A549 (cell line): Measurements from ENCODE around the gene ISCA2. TPM values are rescaled to one million over a fixed set of nuclear protein-coding genes. Genes with fewer than 3 reads are reported as not detected.

Experiments
- ATAC-seq, 2 experiments: fragments of 200-7000 bp in 1 of 2; fragments of >200 bp in 1 of 2; cut with Nextera tagmentation in 1 of 2; cut with Tn5 transposase in 1 of 2; 3 replicates each; pipeline versions ENCODE4 v1.8.0 to v1.9.1; 2018 to 2020; ENCODE audit warnings: mild to moderate bottlenecking in 1 of 2, moderate library complexity in 1 of 2
- CTCF ChIA-PET: fragments of 300-600 bp; sonication (Branson Sonifier 250); formaldehyde crosslinking; extraction: SDS; loops from one replicate; lab custom pipeline; 2021; ENCODE audit warnings: antibody characterized with exemption, inconsistent platforms; lab: Yijun Ruan, JAX
- POLR2A ChIA-PET: fragments of 350-600 bp; formaldehyde crosslinking; extraction: SDS; loops from one replicate; lab custom pipeline; 2021; ENCODE audit warnings: antibody characterized with exemption, inconsistent platforms; lab: Yijun Ruan, JAX
- DNase-seq, 2 experiments: peaks; one replicate each; pipeline versions ENCODE4 v3.0.0 to v3.0.0-alpha.2; 2011 to 2016; ENCODE audit warnings: low read depth in 1 of 2, low spot score in 1 of 2
- FAIRE-seq: peaks from 2 replicates; lab custom pipeline; 2011; peaks lifted over from hg19 to GRCh38; lab: Jason Lieb, UNC
- H3K27ac ChIP-seq, 2 experiments: fragments of >200 bp; sonication (Bioruptor Twin); formaldehyde crosslinking; 3 replicates each; pipeline ENCODE4 v1.5.1; 2016 to 2017
- H3K4me1 ChIP-seq: fragments of >200 bp; sonication (Bioruptor Twin); formaldehyde crosslinking; 3 replicates; pipeline ENCODE4 v1.6.1; 2016
- H3K4me2 ChIP-seq: fragments of >200 bp; sonication (Bioruptor Twin); formaldehyde crosslinking; 3 replicates; pipeline ENCODE4 v1.6.1; 2016
- H3K4me3 ChIP-seq: fragments of >200 bp; sonication (Bioruptor Twin); formaldehyde crosslinking; 3 replicates; pipeline ENCODE4 v1.5.1; 2016
- H3K9me3 ChIP-seq: fragments of >200 bp; sonication (Bioruptor Twin); formaldehyde crosslinking; 3 replicates; pipeline ENCODE4 v1.6.1; 2016
- CBX2 ChIP-seq: fragments of 200-600 bp; sonication (generic); IDR thresholded peaks from 2 replicates; pipeline ENCODE4 v1.6.1; 2016; ENCODE audit warnings: low read depth, mild to moderate bottlenecking, borderline replicate concordance
- CEBPB ChIP-seq, 2 experiments: fragments of >200 bp in 1 of 2; sonication (Bioruptor Twin) in 1 of 2; formaldehyde crosslinking in 1 of 2; IDR thresholded peaks; 2 replicates each; pipeline ENCODE4 v1.6.1; 2012 to 2016
- CHD4 ChIP-seq: fragments of 200-600 bp; sonication (generic); IDR thresholded peaks from 2 replicates; pipeline ENCODE4 v1.6.1; 2016; ENCODE audit warnings: antibody characterized with exemption, mild to moderate bottlenecking, borderline replicate concordance
- EHF ChIP-seq: fragments of 250-450 bp; sonication (Bioruptor Pico); IDR thresholded peaks from 2 replicates; pipeline ENCODE4 v1.5.0; 2020; ENCODE audit warnings: mild to moderate bottlenecking
- ELK1 ChIP-seq: fragments of 150-350 bp; IDR thresholded peaks from 2 replicates; pipeline ENCODE4 v1.6.1; 2014; ENCODE audit warnings: low read depth, mild to moderate bottlenecking, low read length
- EP300 ChIP-seq, 2 experiments: fragments of >200 bp; sonication (Bioruptor Twin); formaldehyde crosslinking; IDR thresholded peaks; 2 replicates in 1 of 2; 3 replicates in 1 of 2; pipeline ENCODE4 v1.6.1; 2016 to 2017
- ESRRA ChIP-seq: fragments of 150-350 bp; IDR thresholded peaks from 2 replicates; pipeline ENCODE4 v1.6.1; 2014; ENCODE audit warnings: mild to moderate bottlenecking, low read length, borderline replicate concordance
- FOSL2 ChIP-seq, 2 experiments: fragments of 450-650 bp in 1 of 2; fragments of >200 bp in 1 of 2; sonication (Bioruptor Twin) in 1 of 2; formaldehyde crosslinking; IDR thresholded peaks; 2 replicates each; pipeline versions ENCODE4 v1.5.0 to v1.6.1; 2016 to 2020; ENCODE audit warnings: mild to moderate bottlenecking in 1 of 2, moderate library complexity in 1 of 2
- HOXB13 ChIP-seq: fragments of 250-450 bp; sonication (Bioruptor Pico); IDR thresholded peaks from 2 replicates; pipeline ENCODE4 v1.5.0; 2020; ENCODE audit warnings: low read depth, mild to moderate bottlenecking, moderate library complexity
- JUN ChIP-seq, 2 experiments: fragments of >200 bp; sonication (Bioruptor Twin); formaldehyde crosslinking; IDR thresholded peaks; 2 replicates in 1 of 2; 3 replicates in 1 of 2; pipeline ENCODE4 v1.6.1; 2016 to 2017
- KDM1A ChIP-seq: fragments of 200-600 bp; sonication (generic); IDR thresholded peaks from 2 replicates; pipeline ENCODE4 v1.6.1; 2016; ENCODE audit warnings: low read depth, mild to moderate bottlenecking
- MAX ChIP-seq: IDR thresholded peaks from 2 replicates; pipeline ENCODE4 v1.6.1; 2012
- MYC ChIP-seq: IDR thresholded peaks from 2 replicates; pipeline ENCODE4 v1.6.1; 2012; ENCODE audit warnings: mild to moderate bottlenecking, inconsistent platforms, low read length, improper control_type of control experiment, borderline replicate concordance
- NR3C1 ChIP-seq: fragments of >200 bp; sonication (Bioruptor Twin); formaldehyde crosslinking; IDR thresholded peaks from 3 replicates; pipeline ENCODE4 v1.6.1; 2017
- PBX3 ChIP-seq: IDR thresholded peaks from 2 replicates; pipeline ENCODE4 v1.6.1; 2012
- PHF8 ChIP-seq: fragments of 200-600 bp; sonication (generic); IDR thresholded peaks from 2 replicates; pipeline ENCODE4 v1.6.1; 2016; ENCODE audit warnings: low read depth, mild to moderate bottlenecking, antibody characterized with exemption, moderate library complexity, borderline replicate concordance
- POLR2A ChIP-seq: IDR thresholded peaks from 2 replicates; pipeline ENCODE4 v1.6.1; 2012; ENCODE audit warnings: mild to moderate bottlenecking, low read length
- RAD21 ChIP-seq, 2 experiments: fragments of >200 bp in 1 of 2; sonication (Bioruptor Twin) in 1 of 2; formaldehyde crosslinking in 1 of 2; IDR thresholded peaks in 1 of 2; conservative IDR thresholded peaks in 1 of 2; 2 replicates in 1 of 2; 3 replicates in 1 of 2; pipeline ENCODE4 v1.6.1; 2012 to 2018; ENCODE audit warnings: inconsistent platforms in 1 of 2
- RCOR1 ChIP-seq: fragments of 150-350 bp; IDR thresholded peaks from 2 replicates; pipeline ENCODE4 v1.6.1; 2014; ENCODE audit warnings: antibody characterized with exemption, low read length, low read depth
- SREBF2 ChIP-seq: fragments of 450-650 bp; IDR thresholded peaks from 2 replicates; pipeline ENCODE4 v1.6.1; 2014; ENCODE audit warnings: mild to moderate bottlenecking, moderate library complexity
- TFCP2L1 ChIP-seq: fragments of 250-450 bp; sonication (Bioruptor Pico); IDR thresholded peaks from 2 replicates; pipeline ENCODE4 v1.5.0; 2021; ENCODE audit warnings: mild to moderate bottlenecking
- ZFP36 ChIP-seq: fragments of 450-650 bp; IDR thresholded peaks from 2 replicates; pipeline ENCODE4 v1.6.1; 2014; ENCODE audit warnings: borderline replicate concordance; ENCODE audit not compliant: partially characterized antibody
- WGBS: methylation state at CpG from one replicate; pipeline ENCODE4 v1.1.6; 2017; ENCODE audit errors: missing lambda C conversion rate; 5-methylcytosine and 5-hydroxymethylcytosine counted together
- polyA plus RNA-seq, 4 experiments: library from polyadenylated mRNA; depleted of rRNA in 3 of 4; stranded (reverse); fragments of >200 nt; fragmentation: RNase III in 1 of 4; extraction: RNeasy Plus Mini Kit Qiagen cat#74134 plus additional on column Dnase treatment in 1 of 4; gene quantifications; 2 replicates in 3 of 4; 3 replicates in 1 of 4; pipeline ENCODE4 v1.2.3, GENCODE V29; 2011 to 2017

Gene ISCA2
- polyA plus RNA-seq, 2 of the 4 experiments (the other 2 are of a cell fraction): 48.8 to 49.3 TPM

GRCh38 chr14:74517731-74518130 is 24.2 kb downstream of the ISCA2 start:
- WGBS: 84% methylated on average over 4 of the region's 4 CpGs
- no peak for FAIRE-seq
- no peak overlapping the region for H3K4me2 ChIP-seq
- ATAC-seq: no peak
- no peak overlapping the region for H3K4me3 ChIP-seq
- ChIA-PET POLR2A (no interaction called here), CTCF (interaction anchor here (1.5 to 9.2 kb wide), 2 partner anchors 10 to 17 kb away, joined by 5 to 62 read pairs; no protein-coding TSS in a partner anchor)
- no peak for DNase-seq
- no peaks in the 10 kb centered on the region for H3K9me3 ChIP-seq
- H3K27ac ChIP-seq: no peak overlapping the region
- H3K4me1 ChIP-seq: peaks cover 8% of the 10 kb centered on the region
- no peak for TF ChIP-seq CBX2
- no peak for TF ChIP-seq SREBF2
- TF ChIP-seq PHF8: no peak
- no peak for TF ChIP-seq MYC
- no peak for TF ChIP-seq PBX3
- no peak for TF ChIP-seq RCOR1
- TF ChIP-seq CEBPB (IDR thresholded peaks at IDR 0.05): no peak
- no peak for TF ChIP-seq RAD21 (conservative IDR thresholded peaks at IDR 0.05 in 1 of 2, IDR thresholded peaks at IDR 0.05 in 1 of 2)
- TF ChIP-seq POLR2A: no peak
- TF ChIP-seq ZFP36: no peak
- TF ChIP-seq TFCP2L1: no peak
- TF ChIP-seq KDM1A: no peak
- TF ChIP-seq NR3C1: no peak
- no peak for TF ChIP-seq ELK1
- no peak for TF ChIP-seq HOXB13 (CRISPR knock-in tag)
- TF ChIP-seq CHD4: no peak

GRCh38 chr14:74518221-74518620 is 24.7 kb downstream of the ISCA2 start:
- Histone ChIP-seq H3K9me3 (no peaks in the 10 kb centered on the region), H3K27ac (no peak overlapping the region), H3K4me2 (no peak overlapping the region), H3K4me3 (no peak overlapping the region), H3K4me1 (peaks cover 8% of the 10 kb centered on the region)
- no peak for FAIRE-seq
- DNase-seq: no peak
- ChIA-PET POLR2A (no interaction called here), CTCF (interaction anchor here (1.5 to 9.2 kb wide), 3 partner anchors 10 to 91 kb away, joined by 4 to 62 read pairs (median 5); no protein-coding TSS in a partner anchor)
- TF ChIP-seq JUN (IDR thresholded peaks at IDR 0.05) (no peak), ESRRA (no peak), EP300 (IDR thresholded peaks at IDR 0.05) (no peak), MAX (no peak)
- no peak for ATAC-seq
- WGBS: 90% methylated on average over 6 of the region's 6 CpGs

GRCh38 chr14:74519316-74520074 is 25.9 kb downstream of the ISCA2 start:
- POLR2A ChIA-PET: no interaction called here
- FAIRE-seq: no peak

More at GRCh38 chr14:74519316-74520074, 25.9 kb downstream of the ISCA2 start:
- Histone ChIP-seq H3K4me3 (no peak overlapping the region), H3K9me3 (no peaks in the 10 kb centered on the region), H3K4me2 (no peak overlapping the region), H3K27ac (no peak overlapping the region), H3K4me1 (peaks cover 8% of the 10 kb centered on the region)
- WGBS: 79% methylated on average over 6 of the region's 6 CpGs
- no peak for TF ChIP-seq ZFP36
- TF ChIP-seq RAD21 (conservative IDR thresholded peaks at IDR 0.05 in 1 of 2, IDR thresholded peaks at IDR 0.05 in 1 of 2): no peak
- TF ChIP-seq EHF: no peak
- TF ChIP-seq PBX3: no peak
- no peak for TF ChIP-seq FOSL2 (IDR thresholded peaks at IDR 0.05)
- TF ChIP-seq FOSL2 (CRISPR knock-in tag; IDR thresholded peaks at IDR 0.05): no peak
- TF ChIP-seq CBX2: no peak
- CTCF ChIA-PET: interaction anchor here (1.5 to 9.2 kb wide), 5 partner anchors 10 to 90 kb away, joined by 4 to 62 read pairs (median 7); no protein-coding TSS in a partner anchor
- no peak for DNase-seq
- ATAC-seq: peak in 1 of 2 experiments; percentile 20; a peak in 2 of 6 replicates
